Activated T-helper 1 cell treated with anti-CD3 and anti-CD28 coated beads, Interleukin-12 subunit alpha, Interleukin-12 subunit beta, Interleukin-2, Interleukin-4 antibody, amounts not matched to agents 30 ng/mL and 10 ng/mL and 1 ng/mL, durations not matched to agents 14 hours and 24 hours and 36 hours (primary cell): ENCODE data around the gene POMT1. TPM values are rescaled to one million over a fixed set of nuclear protein-coding genes. Genes with fewer than 3 reads are reported as not detected.
A peak's percentile ranks its signal among the peaks of the same experiment; 100 is the strongest.
"Not testable (repeated sequence)": the region's sequence is repeated elsewhere in the genome, so short reads cannot be mapped to it uniquely, and the experiment has no call there.

Experiments
- DNase-seq: peaks from one replicate; pipeline ENCODE4 v3.0.0; 2021; ENCODE audit warnings: low spot score
- H3K27ac Mint-ChIP-seq: one replicate; pipeline ENCODE4 v1.8.0; 2021; ENCODE audit warnings: mild to moderate bottlenecking, mixed read lengths
- H3K27me3 Mint-ChIP-seq: one replicate; pipeline ENCODE4 v1.8.0; 2022; ENCODE audit warnings: mild to moderate bottlenecking, moderate library complexity, mixed read lengths; ENCODE audit not compliant: insufficient read depth
- H3K36me3 Mint-ChIP-seq: one replicate; pipeline ENCODE4 v1.8.0; 2021; ENCODE audit warnings: low read depth, mixed read lengths
- H3K4me1 Mint-ChIP-seq: one replicate; pipeline ENCODE4 v1.8.0; 2021; ENCODE audit warnings: low read depth, mixed read lengths
- H3K4me3 Mint-ChIP-seq: one replicate; pipeline ENCODE4 v1.8.0; 2021; ENCODE audit warnings: mild to moderate bottlenecking, moderate library complexity, mixed read lengths
- H3K9me3 Mint-ChIP-seq: one replicate; pipeline ENCODE4 v1.8.0; 2021; ENCODE audit warnings: mixed read lengths
- intact Hi-C: fragments of 100-400 bp; cut with micrococcal nuclease; formaldehyde crosslinking; loops from one replicate; pipeline ENCODE4 v1.15.1; 2024
- total RNA-seq: library from RNA; stranded (reverse); gene quantifications from 2 replicates; pipeline ENCODE4 v1.2.3, GENCODE V29; 2022

The POMT1 gene
- total RNA-seq, 1 donor from 2014 or later, result 39.3 TPM

DNA sequence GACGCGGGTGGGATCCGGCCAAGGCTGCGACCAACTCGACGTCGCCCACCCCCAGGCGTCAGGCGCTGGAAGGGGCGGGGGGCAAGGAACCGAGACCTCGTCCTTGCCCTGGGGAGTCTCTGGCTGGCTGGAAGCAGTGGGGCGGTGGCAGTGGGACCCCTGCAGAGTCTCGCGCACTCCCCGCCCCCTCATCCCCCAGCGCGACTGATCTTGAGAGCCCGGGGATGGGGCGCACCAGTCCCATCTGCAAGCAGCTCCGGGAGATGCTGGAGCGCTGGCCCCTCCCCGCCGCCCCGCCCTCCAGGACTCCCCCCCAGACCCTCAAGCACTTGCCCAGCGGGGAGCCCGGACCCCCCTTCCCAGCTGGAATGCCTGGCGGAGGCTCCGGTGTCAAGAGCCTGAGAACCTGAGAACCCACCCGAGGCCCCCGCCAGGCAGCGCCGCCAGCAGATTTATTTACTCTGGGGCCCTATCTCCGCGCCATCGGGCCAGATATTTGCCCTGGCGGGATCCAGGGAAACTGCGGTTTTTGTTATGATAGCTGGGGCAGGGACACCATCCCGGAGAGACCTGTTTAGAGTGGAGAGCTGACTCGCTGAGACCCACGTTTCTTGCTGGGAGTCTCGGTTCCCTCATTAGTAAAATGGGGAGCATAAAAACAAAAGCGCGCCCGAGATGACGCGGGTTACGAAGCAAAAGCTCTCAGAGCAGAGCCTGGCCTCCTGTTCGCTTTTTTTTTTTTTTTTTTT, 43.8 kb downstream of the POMT1 start:
- intact Hi-C loops, result no loop called here
- H3K36me3 Mint-ChIP-seq, result peaks cover 2% of the 10 kb centered on the region
- peaks cover 61% of the 10 kb centered on the region for H3K27me3 Mint-ChIP-seq
- H3K9me3 Mint-ChIP-seq, result peaks cover 20% of the 10 kb centered on the region
- no peak for DNase-seq
- peak overlapping the region; percentile 52 for H3K4me3 Mint-ChIP-seq
- H3K27ac Mint-ChIP-seq, result no peak overlapping the region
- no peaks in the 10 kb centered on the region for H3K4me1 Mint-ChIP-seq

DNA sequence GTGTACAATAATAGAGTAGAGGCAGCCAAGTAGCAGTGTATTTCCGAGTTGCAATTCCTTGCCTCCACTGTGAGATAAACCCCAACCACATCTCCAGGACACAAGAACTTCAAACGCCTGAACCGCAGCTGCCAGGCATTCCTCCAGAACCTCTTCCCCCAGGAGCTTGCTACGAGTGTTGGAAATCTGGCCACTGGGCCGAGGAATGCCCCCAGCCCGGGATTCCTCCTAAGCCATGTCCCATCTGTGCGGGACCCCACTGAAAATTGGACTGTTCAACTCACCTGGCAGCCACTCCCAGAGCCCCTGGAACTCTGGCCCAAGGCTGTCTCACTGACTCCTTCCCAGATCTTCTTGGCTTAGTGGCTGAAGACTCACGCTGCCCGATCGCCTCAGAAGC, 46.5 kb downstream of the POMT1 start:
- H3K27ac Mint-ChIP-seq, DNase-seq, H3K9me3 Mint-ChIP-seq, H3K36me3 Mint-ChIP-seq, intact Hi-C loops, H3K4me3 Mint-ChIP-seq, H3K4me1 Mint-ChIP-seq: not testable (repeated sequence)
- peaks cover 60% of the 10 kb centered on the region for H3K27me3 Mint-ChIP-seq

DNA sequence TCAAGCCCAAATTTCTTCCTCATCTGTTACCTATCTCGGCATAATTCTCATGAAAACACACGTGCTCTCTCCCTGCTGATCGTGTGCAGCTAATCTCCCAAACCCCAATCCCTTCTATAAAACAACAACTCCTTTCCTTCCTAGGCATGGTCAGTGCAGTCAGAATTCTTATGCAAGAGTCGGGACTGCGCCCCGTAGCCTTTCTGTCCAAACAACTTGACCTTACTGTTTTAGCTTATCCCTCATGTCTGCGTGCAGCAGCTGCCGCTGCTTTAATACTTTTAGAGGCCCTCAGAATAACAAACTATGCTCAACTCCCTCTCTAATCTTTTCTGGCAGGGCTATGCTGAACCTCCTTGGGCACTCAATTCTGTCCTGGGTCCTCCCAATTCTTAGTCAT, 47.7 kb downstream of the POMT1 start:
- intact Hi-C loops, H3K9me3 Mint-ChIP-seq, H3K36me3 Mint-ChIP-seq, H3K4me1 Mint-ChIP-seq, H3K27ac Mint-ChIP-seq, H3K4me3 Mint-ChIP-seq, DNase-seq: not testable (repeated sequence)
- H3K27me3 Mint-ChIP-seq, result peaks cover 61% of the 10 kb centered on the region

DNA sequence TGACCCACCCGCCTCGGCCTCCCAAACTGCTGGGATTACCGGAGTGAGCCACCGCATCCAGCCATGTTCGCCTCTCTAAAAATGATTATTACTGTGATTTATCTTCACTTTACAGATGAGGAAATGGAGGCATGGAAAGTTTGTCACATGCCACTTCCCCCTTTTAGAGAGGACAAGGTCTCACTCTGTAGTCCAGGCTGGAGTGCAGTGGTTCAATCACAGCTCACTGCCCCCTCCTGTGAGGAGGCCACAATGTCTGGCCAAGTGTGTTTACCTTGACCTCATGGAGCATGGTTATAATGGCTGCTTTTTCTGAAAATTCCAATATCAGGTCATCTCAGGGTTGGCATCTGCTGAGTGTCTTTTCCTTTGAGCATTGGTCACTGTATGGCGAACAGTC, 49.3 kb downstream of the POMT1 start:
- Mint-ChIP-seq H3K4me1 (no peaks in the 10 kb centered on the region), H3K4me3 (no peak overlapping the region), H3K27me3 (peaks cover 62% of the 10 kb centered on the region), H3K36me3 (peaks cover 9% of the 10 kb centered on the region), H3K27ac (no peak overlapping the region), H3K9me3 (no peaks in the 10 kb centered on the region)
- intact Hi-C loops, result no loop called here
- no peak for DNase-seq

DNA sequence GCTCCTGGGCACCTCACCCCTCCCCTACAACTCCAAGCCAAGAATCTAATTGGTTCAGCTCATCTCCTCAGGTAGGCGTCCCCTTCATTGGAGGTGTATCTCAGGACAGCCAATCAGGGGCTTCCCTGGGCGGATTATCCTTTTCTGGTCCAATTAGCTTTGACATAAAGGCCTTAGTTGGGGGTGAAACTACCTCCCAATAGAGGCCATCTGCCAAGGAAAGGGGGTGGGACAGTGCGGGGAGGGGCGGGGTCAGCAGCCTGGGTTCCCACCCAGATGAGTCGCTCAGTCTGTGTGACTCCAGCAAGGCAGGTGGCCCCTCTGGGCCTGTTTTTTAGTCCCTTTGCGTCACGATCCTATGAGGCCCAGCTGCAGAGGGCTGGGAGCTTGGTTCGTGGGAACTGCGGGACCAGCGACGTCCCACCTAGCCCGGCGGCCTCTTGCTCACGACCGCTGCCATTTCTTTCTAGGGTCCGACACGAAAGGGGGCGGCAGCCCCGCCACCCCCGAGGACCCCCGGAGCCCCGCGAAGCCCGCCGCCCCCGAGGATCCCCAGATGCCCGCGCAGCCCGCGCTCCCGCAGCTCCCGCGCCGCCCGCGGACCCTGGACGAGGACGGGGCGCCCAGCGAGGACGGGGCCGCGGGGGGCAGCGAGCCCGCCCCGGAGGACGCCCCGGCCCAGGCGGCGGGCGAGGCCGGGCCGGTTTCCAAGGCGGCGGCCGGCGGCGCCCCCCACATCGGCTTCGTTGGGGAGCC, 51.5 kb downstream of the POMT1 start:
- no peaks in the 10 kb centered on the region for H3K4me1 Mint-ChIP-seq
- H3K9me3 Mint-ChIP-seq, result no peaks in the 10 kb centered on the region
- peaks cover 7% of the 10 kb centered on the region for H3K36me3 Mint-ChIP-seq
- H3K27me3 Mint-ChIP-seq, result peaks cover 40% of the 10 kb centered on the region
- no peak overlapping the region for H3K4me3 Mint-ChIP-seq
- intact Hi-C loops, result no loop called here
- no peak overlapping the region for H3K27ac Mint-ChIP-seq
- no peak for DNase-seq

DNA sequence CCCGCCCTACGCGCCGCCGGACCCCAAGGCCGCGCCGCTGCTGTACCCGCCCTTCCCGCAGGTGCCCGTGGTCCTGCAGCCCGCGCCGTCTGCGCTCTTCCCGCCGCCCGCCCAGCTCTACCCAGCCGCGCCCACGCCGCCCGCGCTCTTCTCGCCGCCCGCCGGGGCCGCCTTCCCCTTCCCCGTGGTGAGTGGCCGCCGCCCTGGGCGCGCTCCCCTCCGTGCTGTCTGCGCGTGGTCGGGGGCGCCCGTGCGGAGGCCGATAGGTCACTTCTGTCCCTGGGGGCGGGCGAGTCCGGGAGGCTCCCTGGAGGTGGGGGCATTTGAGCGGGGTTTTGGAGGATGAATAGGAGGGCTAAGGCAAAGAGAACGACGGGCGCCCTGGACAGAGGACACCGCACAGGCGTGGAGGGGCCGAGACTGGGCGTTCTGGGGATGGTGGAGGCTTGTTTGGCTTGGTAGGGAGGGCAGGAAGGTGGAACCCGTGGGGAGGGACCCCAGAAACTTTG, 52.2 kb downstream of the POMT1 start:
- Mint-ChIP-seq H3K27me3 (peaks cover 34% of the 10 kb centered on the region), H3K36me3 (peaks cover 7% of the 10 kb centered on the region), H3K27ac (no peak overlapping the region), H3K4me3 (no peak overlapping the region), H3K9me3 (no peaks in the 10 kb centered on the region), H3K4me1 (no peaks in the 10 kb centered on the region)
- intact Hi-C loops, result no loop called here
- DNase-seq, result no peak

DNA sequence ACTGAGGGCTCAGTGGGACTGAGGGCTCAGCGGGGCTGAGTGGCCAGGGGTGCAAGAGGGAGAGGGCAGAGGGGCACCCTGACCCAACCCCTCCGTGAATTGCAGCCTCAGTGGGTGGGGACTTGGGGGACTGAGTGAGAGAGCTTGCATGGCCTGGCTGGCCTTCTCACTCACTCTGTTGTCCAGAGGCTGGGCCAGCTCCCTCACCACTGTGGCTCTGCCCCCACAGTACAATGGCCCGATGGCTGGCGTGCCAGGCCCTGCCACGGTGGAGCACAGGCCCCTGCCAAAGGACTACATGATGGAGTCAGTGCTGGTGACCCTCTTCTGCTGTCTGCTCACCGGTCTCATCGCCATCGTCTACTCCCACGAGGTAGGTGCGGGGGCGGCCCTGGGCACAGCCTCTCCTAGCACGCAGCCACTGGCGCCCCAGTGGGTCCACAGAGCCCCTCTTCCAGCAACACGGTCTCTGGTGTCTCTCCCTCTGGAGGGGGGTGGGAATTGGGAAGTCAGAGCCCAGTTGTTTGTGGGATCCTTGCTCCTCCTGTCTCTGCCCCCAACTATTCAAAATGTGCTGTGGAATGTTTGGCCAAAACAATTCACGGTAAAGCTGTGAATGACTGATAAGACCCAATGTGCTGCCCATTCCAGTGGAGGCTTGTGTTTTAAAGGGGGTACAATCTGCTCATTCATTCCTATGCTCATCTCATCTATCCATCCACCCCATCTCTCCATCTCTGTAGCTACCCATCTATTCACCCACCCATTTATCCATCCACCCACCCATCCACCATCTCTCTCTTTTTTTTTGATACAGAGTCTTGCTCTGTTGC, 53.3 kb downstream of the POMT1 start:
- no peaks in the 10 kb centered on the region for H3K9me3 Mint-ChIP-seq
- H3K4me1 Mint-ChIP-seq, result no peaks in the 10 kb centered on the region
- H3K27ac Mint-ChIP-seq, result no peak overlapping the region
- peaks cover 9% of the 10 kb centered on the region for H3K36me3 Mint-ChIP-seq
- intact Hi-C loops, result no loop called here
- H3K27me3 Mint-ChIP-seq, result peaks cover 26% of the 10 kb centered on the region
- H3K4me3 Mint-ChIP-seq, result no peak overlapping the region
- no peak for DNase-seq

DNA sequence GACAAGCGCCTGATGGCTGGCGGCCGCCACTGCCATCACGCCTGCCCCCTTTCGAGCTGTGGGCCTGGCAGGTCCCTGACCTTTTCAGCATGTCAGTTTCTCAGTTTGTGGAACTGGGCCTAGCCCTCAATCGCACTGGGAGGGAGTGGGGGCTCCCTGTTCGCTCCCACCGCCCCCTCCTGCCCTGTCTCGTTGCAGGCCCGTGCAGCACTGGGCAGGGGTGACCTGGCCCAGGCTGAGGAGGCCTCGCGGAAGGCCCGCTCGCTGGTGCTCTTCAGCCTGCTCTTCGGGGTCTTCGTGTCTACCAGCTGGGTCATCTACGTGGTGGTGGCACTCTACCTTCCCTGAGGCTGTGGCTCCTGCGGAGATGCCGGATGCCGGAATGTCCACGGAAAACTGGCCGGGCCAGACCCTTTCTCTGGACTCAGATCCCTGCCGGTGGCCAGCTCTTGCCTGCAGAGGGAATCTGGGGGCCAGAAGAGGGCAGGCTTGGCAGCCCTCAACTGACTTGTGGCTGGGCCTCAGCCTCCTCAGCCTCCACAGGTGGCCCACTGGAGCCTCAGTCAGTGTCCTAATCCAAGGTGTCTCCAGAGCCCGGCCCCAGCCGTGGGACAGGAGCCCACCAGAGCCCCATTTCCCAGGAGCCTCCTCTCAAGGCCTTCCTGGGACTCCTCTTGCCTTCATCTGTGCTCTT, 55.3 kb downstream of the POMT1 start:
- H3K36me3 Mint-ChIP-seq, result peaks cover 11% of the 10 kb centered on the region
- H3K27me3 Mint-ChIP-seq, result peaks cover 24% of the 10 kb centered on the region
- H3K27ac Mint-ChIP-seq, result no peak overlapping the region
- H3K9me3 Mint-ChIP-seq, result no peaks in the 10 kb centered on the region
- no peak overlapping the region for H3K4me3 Mint-ChIP-seq
- no peaks in the 10 kb centered on the region for H3K4me1 Mint-ChIP-seq
- intact Hi-C loops, result no loop called here
- no peak for DNase-seq

DNA sequence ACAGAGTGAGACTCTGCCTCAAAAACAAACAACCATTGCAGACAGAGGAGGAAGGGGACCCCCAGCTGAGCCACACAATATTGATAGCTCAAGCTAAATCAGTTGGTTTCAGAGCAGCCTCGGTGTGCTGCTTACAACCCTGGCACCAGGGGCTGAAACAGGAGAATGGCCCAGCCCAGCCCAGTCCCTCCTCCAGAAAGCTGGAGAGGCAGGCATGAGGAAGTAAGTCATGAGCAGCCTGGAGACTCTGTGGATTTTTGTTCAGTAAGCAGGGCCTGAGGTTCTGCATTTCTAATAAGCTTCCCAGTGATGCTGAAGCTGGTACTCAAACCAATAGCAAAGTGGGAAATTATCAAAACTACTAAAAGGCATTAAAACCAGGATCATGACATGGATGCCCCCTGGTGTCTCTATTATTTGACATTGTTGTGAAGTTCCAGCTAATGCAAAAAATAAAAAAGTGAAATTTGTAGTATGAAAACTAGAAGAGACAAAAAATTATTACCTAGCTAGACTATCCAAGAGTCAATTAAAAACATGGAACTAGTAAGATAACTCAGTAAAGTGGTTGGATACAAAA, 56.8 kb downstream of the POMT1 start:
- Mint-ChIP-seq H3K27me3 (peaks cover 16% of the 10 kb centered on the region), H3K4me1 (no peaks in the 10 kb centered on the region), H3K4me3 (no peak overlapping the region), H3K27ac (no peak overlapping the region), H3K36me3 (peaks cover 11% of the 10 kb centered on the region), H3K9me3 (no peaks in the 10 kb centered on the region)
- DNase-seq, result no peak
- intact Hi-C loops, result no loop called here

DNA sequence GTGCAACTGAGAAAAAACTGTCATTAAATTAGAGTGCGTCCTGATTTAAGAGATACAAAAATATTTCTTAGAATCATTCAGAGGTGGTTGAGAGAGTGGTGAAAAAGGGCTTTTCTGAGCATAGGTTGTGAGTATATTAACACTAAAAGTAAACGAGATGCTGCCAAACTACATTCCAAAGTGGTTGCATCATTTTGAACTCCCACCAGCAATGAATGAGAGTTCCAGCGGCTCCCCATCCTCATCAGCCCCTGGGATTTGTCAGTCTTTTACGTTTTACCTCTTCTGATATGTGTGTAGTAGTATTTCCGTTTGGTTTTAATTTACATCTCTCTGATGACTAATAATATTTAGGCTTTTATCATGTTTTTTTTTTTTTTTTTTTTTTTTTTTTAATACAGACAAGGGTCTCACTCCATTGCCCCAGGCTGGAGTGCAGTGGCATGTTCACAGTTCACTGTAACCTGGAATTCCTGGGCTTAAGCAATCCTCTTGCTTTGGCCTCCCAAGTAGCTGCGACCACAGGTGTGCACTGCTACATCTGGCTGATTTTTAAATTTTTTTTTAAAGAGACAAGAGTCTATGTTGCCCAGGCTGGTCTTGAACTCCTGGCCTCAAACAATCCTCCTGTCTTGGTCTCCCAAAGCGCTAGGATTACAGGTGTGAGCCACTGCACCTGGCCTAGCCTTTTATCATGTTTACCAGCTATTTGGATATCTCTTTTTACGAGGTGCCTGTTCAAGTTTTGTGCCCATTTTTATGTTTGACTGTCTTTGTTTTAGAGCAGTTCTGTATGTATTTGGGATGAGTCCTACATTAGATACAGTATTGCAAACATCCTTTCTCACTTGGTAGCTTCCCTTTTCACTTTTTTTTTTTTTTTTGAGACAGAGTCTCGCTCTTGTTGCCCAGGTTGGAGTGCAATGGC, 59.6 kb downstream of the POMT1 start:
- intact Hi-C loops, result no loop called here
- Mint-ChIP-seq H3K4me1 (no peaks in the 10 kb centered on the region), H3K9me3 (no peaks in the 10 kb centered on the region), H3K27ac (no peak overlapping the region), H3K36me3 (peaks cover 7% of the 10 kb centered on the region), H3K4me3 (no peak overlapping the region), H3K27me3 (no peaks in the 10 kb centered on the region)
- DNase-seq, result no peak

DNA sequence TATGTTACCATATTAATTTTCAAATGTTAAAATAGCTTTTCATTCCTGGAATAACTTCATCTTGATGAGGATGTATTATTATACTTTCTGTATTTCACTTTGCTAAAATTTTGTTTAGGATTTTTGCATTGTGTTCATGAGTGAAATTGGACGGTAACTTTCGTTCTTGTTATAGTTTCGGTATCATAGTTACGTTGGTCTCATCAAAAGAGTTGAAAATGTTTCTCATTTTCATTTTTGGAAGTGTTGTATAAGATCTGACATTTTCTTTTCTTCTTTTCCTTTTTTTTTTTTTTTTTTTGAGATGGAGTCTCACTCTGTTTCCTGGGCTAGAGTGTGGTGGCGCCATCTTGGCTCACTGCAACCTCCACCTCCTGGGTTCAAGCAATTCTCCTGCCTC, 62.7 kb downstream of the POMT1 start:
- no peaks in the 10 kb centered on the region for H3K9me3 Mint-ChIP-seq
- H3K27ac Mint-ChIP-seq, result no peak overlapping the region
- H3K4me1 Mint-ChIP-seq, result no peaks in the 10 kb centered on the region
- H3K36me3 Mint-ChIP-seq, result peaks cover 16% of the 10 kb centered on the region
- H3K4me3 Mint-ChIP-seq, result no peak overlapping the region
- H3K27me3 Mint-ChIP-seq, result no peaks in the 10 kb centered on the region
- DNase-seq, result no peak
- intact Hi-C loops, result no loop called here
